ENCODE data around the gene TP53INP2.
A peak's percentile ranks its signal among the peaks of the same experiment; 100 is the strongest.
"Not testable (repeated sequence)": the region's sequence is repeated elsewhere in the genome, so short reads cannot be mapped to it uniquely, and the experiment has no call there.

The TP53INP2 gene, protein sequence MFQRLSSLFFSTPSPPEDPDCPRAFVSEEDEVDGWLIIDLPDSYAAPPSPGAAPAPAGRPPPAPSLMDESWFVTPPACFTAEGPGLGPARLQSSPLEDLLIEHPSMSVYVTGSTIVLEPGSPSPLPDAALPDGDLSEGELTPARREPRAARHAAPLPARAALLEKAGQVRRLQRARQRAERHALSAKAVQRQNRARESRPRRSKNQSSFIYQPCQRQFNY

GRCh38 chr20:34704177-34705007 is at the start of gene TP53INP2:
TP53INP2 (plus strand) TSS chr20:34704344; CDS start chr20:34708740, 4,396 bp downstream.
- peak; percentile 87 for DNase-seq

GRCh38 chr20:34658654-34659053 is 45.5 kb upstream of the TP53INP2 start:
- not testable (repeated sequence) for DNase-seq

DNA sequence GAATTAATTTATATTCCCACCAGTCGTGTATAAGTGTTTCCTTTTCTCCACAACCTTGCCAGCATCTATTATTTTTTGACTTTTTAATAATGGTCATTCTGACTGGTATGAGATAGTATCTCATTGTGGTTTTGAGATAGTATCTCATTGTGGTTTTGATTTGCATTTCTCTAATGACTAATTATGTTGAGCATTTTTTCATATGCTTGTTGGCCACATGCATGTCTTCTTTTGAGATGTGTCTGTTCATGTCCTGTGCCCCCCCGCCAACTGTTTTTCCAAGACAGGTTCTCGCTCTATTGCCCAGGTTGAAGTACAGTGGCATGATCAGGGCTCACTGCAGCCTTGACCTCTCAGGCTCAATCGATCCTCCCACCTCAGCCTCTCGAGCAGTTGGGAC is 42.3 kb upstream of the TP53INP2 start:
- not testable (repeated sequence) for DNase-seq

GRCh38 chr20:34663213-34663943 is 40.8 kb upstream of the TP53INP2 start:
- no peak for DNase-seq

DNA sequence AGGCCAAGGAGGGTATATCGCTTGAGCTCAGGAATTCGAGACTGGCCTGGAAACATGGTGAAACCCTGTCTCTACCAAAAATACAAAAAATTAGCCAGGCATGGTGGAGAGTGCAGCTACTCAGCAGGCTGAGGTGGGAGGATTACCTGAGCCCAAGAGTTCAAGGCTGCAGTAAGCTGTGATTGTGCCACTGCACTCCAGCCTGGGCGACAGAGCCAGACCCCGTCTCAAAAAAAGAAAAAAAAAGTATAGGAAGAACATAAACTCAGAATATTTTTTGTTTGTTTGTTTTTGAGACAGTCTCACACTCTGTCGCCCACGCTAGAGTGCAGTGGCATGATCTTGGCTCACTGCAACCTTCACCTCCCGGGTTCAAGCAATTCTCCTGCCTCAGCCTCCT is 39.4 kb upstream of the TP53INP2 start:
- not testable (repeated sequence) for DNase-seq

- DNase-seq, result no peak
Observed at GRCh38 chr20:34669094-34669493, 35.0 kb upstream of the TP53INP2 start.

DNA sequence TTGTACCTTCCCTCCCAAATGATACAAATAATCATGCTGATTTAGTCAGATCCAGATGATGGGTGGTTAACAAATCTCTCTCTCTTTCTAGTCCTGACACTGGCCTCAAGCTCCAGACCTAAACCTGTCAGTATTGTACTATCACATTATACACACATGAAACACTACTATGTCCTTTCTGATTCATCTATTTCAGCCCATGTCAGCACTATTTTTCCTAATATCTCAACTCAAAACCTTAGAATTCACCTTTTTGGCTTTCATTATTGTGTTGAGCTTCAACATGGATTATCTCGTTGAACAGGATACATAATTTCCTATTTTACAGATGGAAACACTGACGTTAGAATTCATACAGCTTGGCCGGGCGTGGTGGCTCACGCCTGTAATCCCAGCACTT is 30.7 kb upstream of the TP53INP2 start:
- no peak for DNase-seq

- DNase-seq, result no peak
Observed at GRCh38 chr20:34675561-34675960, 28.6 kb upstream of the TP53INP2 start.

DNA sequence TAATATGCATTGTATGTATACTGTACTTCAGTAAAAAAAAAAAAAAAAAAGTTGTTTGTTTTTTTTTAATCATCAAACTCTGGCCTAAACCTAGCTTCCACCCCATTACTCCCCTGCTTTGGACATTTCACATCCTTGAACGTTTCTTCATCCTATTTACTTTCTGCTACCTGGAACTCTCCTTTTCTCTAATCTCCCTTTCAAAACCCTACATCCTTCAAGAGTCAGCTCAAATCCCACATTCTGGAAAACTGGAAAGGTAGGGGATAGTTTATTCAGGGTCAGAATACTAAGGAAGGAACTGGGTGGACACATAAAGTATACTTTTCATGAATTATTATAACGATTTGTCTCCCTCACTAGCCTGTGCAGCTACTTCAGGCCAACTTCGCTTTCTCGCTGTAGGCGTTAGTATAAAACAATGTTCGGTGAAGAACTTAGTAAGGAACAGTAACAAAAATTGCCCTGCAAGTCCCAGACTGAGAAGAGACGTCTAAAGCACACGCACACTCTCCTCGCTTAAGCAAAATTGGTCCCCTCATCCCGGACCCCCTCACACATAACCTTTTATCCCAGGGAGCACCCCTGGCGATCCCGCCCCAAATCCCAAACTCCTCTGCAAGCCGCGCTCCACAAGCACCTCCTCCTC is 28.0 kb upstream of the TP53INP2 start:
- no peak for DNase-seq

- peak; percentile 96 for DNase-seq
Observed at GRCh38 chr20:34676642-34677373, 27.3 kb upstream of the TP53INP2 start, which contains the start of gene PIGU. PIGU (minus strand) TSS chr20:34677092; CDS start chr20:34677085, 7 bp downstream.

GRCh38 chr20:34680586-34681175 is 23.5 kb upstream of the TP53INP2 start:
- no peak for DNase-seq

DNA sequence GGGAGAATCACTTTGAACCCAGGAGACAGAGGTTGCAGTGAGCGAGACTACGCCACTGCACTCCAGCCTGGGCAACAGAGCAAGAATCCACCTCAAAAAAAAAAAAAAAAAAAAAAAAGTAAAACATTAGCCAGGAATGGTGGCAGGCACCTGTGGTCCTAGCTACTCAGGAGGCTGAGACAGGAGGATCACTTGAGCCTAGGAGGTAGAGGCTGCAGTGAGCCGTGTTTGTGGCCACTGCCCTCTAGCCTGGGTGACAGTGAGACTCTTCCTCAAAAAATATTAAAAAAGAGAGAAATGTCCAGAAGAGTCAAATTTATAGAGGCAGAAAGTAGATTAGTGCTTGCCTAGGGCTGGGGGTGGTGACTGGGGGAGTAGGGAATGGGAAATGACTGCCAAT is 20.5 kb upstream of the TP53INP2 start:
- DNase-seq, result no peak

DNA sequence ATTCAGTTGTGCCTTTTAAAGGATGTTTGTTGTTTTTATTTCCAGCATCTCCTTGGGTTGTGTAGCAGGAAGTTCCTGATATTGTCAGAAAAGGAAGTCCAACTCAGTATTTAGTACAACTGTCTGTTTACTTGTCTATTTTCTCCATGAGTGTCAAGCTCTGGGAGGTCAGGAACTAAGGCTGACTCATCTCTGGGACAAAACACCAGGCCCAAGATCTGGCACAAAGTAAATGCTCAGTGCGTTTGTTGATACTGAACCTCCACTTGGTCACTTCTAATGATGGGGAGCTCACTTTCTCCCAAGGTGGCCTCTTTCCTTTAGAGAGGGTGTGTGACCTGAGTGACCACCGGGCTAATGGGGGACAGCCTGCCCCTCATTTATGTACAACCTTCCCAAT is 14.7 kb upstream of the TP53INP2 start:
- no peak for DNase-seq

DNA sequence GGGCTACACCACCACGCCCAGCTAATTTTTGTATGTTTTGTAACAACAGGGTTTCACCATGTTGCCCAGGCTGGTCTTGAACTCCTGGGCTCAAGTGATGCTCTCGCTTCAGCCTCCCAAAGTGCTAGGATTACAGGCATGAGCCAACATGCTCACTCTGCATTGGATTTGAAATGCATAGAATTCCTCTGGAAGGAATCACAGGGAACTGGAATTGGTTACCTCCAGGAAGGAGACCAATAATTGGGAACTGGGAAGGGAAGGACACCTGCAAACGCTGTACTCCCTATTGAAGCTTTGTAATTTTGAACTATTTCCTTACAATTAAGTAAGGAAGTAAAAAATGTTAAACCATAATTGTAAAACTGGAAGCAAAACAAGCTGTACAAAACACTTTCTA is 12.3 kb upstream of the TP53INP2 start:
- no peak for DNase-seq

DNA sequence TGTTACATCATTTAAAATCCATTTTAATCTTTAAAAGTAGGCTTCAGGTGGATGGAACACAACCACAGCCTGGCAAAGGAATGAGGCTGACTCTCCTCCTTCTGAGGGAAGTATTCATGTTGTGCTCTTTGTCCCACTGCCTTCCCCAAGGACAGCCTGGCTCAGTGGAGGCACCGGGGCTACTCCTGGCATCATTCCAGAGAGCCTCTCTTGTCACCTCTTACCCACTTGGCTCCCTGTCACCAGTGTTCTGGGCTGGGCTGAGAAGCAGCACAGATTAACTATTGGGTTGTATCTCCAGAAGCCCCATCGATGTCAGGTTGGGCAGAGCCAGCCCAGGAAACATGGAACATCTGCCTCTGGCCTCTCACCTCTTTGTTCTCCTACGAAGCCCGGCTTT is 10.7 kb upstream of the TP53INP2 start:
- no peak for DNase-seq

GRCh38 chr20:34701405-34702085 is 2.6 kb upstream of the TP53INP2 start:
- DNase-seq, result no peak

DNA sequence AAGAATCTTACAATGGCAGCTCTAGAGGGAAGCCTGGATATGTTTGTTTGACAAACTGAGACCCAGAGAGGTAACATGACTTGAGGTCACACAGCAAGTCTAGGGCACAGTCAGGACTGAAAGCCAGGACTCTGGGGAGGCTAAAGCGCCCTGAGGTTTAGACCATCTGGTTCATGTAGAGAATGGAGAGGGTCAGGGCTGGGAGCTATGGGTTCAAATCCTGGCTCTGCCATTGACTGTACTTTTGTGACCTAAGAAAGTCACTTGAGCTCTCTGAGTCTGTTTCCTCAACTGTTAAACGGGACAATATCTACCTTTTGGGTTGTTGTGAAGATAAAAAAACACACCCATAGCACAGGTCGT is 1.1 kb upstream of the TP53INP2 start:
- DNase-seq, result no peak

DNA sequence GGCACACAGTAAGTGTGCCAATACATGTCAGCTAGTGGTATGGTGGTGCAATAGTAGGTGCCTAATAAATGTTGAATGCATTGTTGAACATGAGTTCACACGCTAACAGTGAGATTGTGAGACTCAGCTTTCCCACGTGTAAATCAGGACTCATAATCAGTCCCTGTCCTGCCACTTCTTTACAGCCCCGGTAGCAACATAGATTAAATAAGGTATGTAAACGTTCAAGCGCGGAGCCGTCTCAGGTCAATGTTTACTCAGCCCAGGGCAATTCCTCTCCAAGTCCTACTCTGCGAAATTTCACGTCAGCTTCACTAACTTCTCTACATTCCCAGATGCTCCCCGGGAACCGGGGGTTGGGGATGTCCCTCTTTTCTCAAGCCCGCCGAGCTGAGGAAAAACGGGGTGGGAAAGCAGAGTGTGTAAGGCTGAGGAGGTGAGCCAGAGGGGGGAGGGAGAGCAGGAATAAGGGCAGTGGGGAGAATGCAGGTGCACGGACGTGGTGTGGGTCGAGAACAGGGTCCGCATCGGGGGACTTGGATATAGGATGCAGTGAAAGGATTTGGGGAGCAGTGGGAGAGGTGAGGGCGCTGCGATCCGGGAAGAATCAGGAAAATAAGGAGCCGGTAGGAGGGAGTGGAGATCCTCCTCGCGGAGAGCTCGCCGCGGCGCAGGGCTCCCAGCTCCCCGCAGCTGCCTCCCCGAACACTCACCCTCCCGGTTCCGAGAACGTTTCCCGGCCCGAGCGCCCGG is 544 bp upstream of the TP53INP2 start:
- DNase-seq, result peak; percentile 58

DNA sequence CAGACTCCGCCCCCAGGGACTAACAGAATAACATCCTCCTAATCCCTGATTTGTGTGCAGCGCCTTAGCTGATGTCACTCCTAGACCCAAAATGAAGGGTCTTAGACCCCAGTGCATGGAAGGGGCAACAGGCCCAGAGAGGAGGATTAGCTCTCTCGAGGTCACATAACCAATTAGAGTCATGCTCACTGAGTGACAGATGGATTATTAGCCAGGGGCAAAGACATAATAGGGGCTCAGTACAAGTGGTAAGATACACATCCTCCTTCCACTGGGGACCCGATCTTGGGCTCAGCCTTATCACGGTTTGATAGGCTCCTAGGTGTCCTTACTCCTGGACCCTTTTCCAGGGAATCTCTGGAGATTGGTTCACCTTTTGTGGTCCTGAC is 858 bp downstream of the TP53INP2 start:
- DNase-seq, result no peak
